A549 (cell line): ENCODE results near the gene UGT3A1.

ENCODE experiments used
- CBX2 ChIP-seq: fragments of 200-600 bp; sonication (generic); IDR thresholded peaks from 2 replicates; pipeline ENCODE4 v1.6.1; 2016; ENCODE audit warnings: low read depth, mild to moderate bottlenecking, borderline replicate concordance
- CTCF ChIP-seq: fragments of >200 bp; sonication (Bioruptor Twin); formaldehyde crosslinking; IDR thresholded peaks from 3 replicates; pipeline ENCODE4 v1.5.1; 2016
- EHMT2 ChIP-seq: fragments of 200-600 bp; sonication (generic); IDR thresholded peaks from 2 replicates; pipeline ENCODE4 v1.6.1; 2016; ENCODE audit warnings: antibody characterized with exemption, low read depth, mild to moderate bottlenecking, moderate library complexity
- PHF8 ChIP-seq: fragments of 200-600 bp; sonication (generic); IDR thresholded peaks from 2 replicates; pipeline ENCODE4 v1.6.1; 2016; ENCODE audit warnings: low read depth, mild to moderate bottlenecking, antibody characterized with exemption, moderate library complexity, borderline replicate concordance
- POLR2A ChIP-seq: IDR thresholded peaks from 2 replicates; pipeline ENCODE4 v1.6.1; 2012; ENCODE audit warnings: mild to moderate bottlenecking, low read length
- RAD21 ChIP-seq, 2 experiments: fragments of >200 bp in 1 of 2; sonication (Bioruptor Twin) in 1 of 2; formaldehyde crosslinking in 1 of 2; IDR thresholded peaks in 1 of 2; conservative IDR thresholded peaks in 1 of 2; 2 replicates in 1 of 2; 3 replicates in 1 of 2; pipeline ENCODE4 v1.6.1; 2012 to 2018; ENCODE audit warnings: inconsistent platforms in 1 of 2
- TP53 ChIP-seq: fragments of 250-450 bp; sonication (Bioruptor Pico); IDR thresholded peaks from 2 replicates; pipeline ENCODE4 v1.5.0; 2021; ENCODE audit warnings: mild to moderate bottlenecking, moderate library complexity
- ZNF302 ChIP-seq: fragments of 250-450 bp; sonication (Bioruptor Pico); IDR thresholded peaks from 2 replicates; pipeline ENCODE4 v1.9.0; 2021; ENCODE audit warnings: inconsistent platforms, mild to moderate bottlenecking, moderate library complexity
- TF ChIP-seq, protein P1 (sequence below): fragments of 200-600 bp; sonication (generic); IDR thresholded peaks from 2 replicates; pipeline ENCODE4 v1.6.1; 2016; ENCODE audit warnings: antibody characterized with exemption, mild to moderate bottlenecking, moderate library complexity

- no peak for TF ChIP-seq RAD21 (conservative IDR thresholded peaks at IDR 0.05 in 1 of 2, IDR thresholded peaks at IDR 0.05 in 1 of 2)
- TF ChIP-seq CTCF, result no peak
- TF ChIP-seq, protein P1, sequence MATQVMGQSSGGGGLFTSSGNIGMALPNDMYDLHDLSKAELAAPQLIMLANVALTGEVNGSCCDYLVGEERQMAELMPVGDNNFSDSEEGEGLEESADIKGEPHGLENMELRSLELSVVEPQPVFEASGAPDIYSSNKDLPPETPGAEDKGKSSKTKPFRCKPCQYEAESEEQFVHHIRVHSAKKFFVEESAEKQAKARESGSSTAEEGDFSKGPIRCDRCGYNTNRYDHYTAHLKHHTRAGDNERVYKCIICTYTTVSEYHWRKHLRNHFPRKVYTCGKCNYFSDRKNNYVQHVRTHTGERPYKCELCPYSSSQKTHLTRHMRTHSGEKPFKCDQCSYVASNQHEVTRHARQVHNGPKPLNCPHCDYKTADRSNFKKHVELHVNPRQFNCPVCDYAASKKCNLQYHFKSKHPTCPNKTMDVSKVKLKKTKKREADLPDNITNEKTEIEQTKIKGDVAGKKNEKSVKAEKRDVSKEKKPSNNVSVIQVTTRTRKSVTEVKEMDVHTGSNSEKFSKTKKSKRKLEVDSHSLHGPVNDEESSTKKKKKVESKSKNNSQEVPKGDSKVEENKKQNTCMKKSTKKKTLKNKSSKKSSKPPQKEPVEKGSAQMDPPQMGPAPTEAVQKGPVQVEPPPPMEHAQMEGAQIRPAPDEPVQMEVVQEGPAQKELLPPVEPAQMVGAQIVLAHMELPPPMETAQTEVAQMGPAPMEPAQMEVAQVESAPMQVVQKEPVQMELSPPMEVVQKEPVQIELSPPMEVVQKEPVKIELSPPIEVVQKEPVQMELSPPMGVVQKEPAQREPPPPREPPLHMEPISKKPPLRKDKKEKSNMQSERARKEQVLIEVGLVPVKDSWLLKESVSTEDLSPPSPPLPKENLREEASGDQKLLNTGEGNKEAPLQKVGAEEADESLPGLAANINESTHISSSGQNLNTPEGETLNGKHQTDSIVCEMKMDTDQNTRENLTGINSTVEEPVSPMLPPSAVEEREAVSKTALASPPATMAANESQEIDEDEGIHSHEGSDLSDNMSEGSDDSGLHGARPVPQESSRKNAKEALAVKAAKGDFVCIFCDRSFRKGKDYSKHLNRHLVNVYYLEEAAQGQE, result no peak
- no peak for TF ChIP-seq EHMT2
- no peak for TF ChIP-seq CBX2
- TF ChIP-seq ZNF302, result no peak
- no peak for TF ChIP-seq PHF8
- no peak for TF ChIP-seq POLR2A
- TF ChIP-seq TP53, result no peak
Measured at GRCh38 chr5:35947085-35947484, 44.1 kb downstream of the UGT3A1 start.
